ENCODE results near the gene MPP2.

GRCh38 chr17:43875476-43876147 is 31.7 kb downstream of the MPP2 start:
- TF ChIP-seq PML (IDR thresholded peaks at IDR 0.05; ENCODE audit: low read length) (no peak; the same call in 1 of the 2 replicates), CTCF (IDR thresholded peaks at IDR 0.05 in 2 of 3, conservative IDR thresholded peaks at IDR 0.05 in 1 of 3; ENCODE audit: insufficient read depth in 2 of 3, low read depth in 1 of 3, low read length in 3 of 3) (no peak), RBM15 (IDR thresholded peaks at IDR 0.05; ENCODE audit: insufficient read depth, low read length) (no peak), USF2 (CRISPR knock-in tag; IDR thresholded peaks at IDR 0.05) (no peak), ELF4 (CRISPR knock-in tag; IDR thresholded peaks at IDR 0.05) (no peak), DNMT1 (IDR thresholded peaks at IDR 0.05) (no peak), ZNF280A (IDR thresholded peaks at IDR 0.05; ENCODE audit: low read depth, partially characterized antibody) (no peak), ATF3 (IDR thresholded peaks at IDR 0.05) (no peak), ATF3 (CRISPR knock-in tag; conservative IDR thresholded peaks at IDR 0.05) (no peak), PHB (CRISPR knock-in tag; IDR thresholded peaks at IDR 0.05) (no peak), USF1 (CRISPR knock-in tag; IDR thresholded peaks at IDR 0.05) (no peak), MIER1 (IDR thresholded peaks at IDR 0.05; ENCODE audit: low read depth) (no peak), PATZ1 (CRISPR knock-in tag; IDR thresholded peaks at IDR 0.05; ENCODE audit: borderline replicate concordance) (no peak), BRCA1 (IDR thresholded peaks at IDR 0.05) (no peak), BRCA1 (CRISPR knock-in tag; IDR thresholded peaks at IDR 0.05) (no peak)

Measured in K562 (cell line).